ENCODE measurements around the gene CD164L2. TPM values are rescaled to one million over a fixed set of nuclear protein-coding genes. Genes with fewer than 3 reads are reported as not detected.

Gene CD164L2
- total and polyA plus RNA-seq, 2 donors (not counting 1 experiment from before 2014, with no cell fraction given): not detected

GRCh38 chr1:27403065-27403726 is 20.1 kb upstream of the CD164L2 start:
- H3K4me3 ChIP-seq (ENCODE audit: control extremely low read depth in 1 of 5, extremely low read depth in 1 of 5, insufficient read depth in 1 of 5, low read depth in 2 of 5, low read length in 4 of 5): peak overlapping the region in 3 of 5 experiments; percentile 15 to 45 (median 32)
- Mint-ChIP-seq H3K4me3 (peak overlapping the region; percentile 72), H3K9me3 (ENCODE audit: insufficient read depth) (no peaks in the 10 kb centered on the region), H3K4me1 (peaks cover 65% of the 10 kb centered on the region), H3K27me3 (no peaks in the 10 kb centered on the region), H3K27ac (peak overlapping the region; percentile 89)
- intact Hi-C loops (cut with micrococcal nuclease): loop anchor here (1.0 to 2.0 kb wide), 4 partner anchors 34 to 260 kb away; no protein-coding TSS in a partner anchor
- H3K27me3 ChIP-seq (replicated peaks in 1 of 4; ENCODE audit: control extremely low read depth in 1 of 4, control insufficient read depth in 3 of 4, insufficient read depth in 4 of 4, low read length in 3 of 4): no peaks in the 10 kb centered on the region
- H3K4me2 ChIP-seq (replicated peaks; ENCODE audit: low read depth, low read length, poor library complexity, severe bottlenecking): peak overlapping the region; percentile 78
- H3K9ac ChIP-seq (ENCODE audit: low read length): peak overlapping the region; percentile 44
- CTCF ChIA-PET: interaction anchor here (0.6 to 5.6 kb wide), 34 partner anchors 8 to 266 kb away, joined by 3 to 114 read pairs (median 5); partner anchors contain the start of genes AHDC1 and WASF2
- peak; percentile 78 for DNase-seq
- H3K36me3 ChIP-seq (replicated peaks in 1 of 2; ENCODE audit: control extremely low read depth in 1 of 2, control insufficient read depth in 1 of 2, extremely low read depth in 1 of 2, insufficient read depth in 2 of 2, low read length in 1 of 2): peaks cover 4 to 16% of the 10 kb centered on the region in 2 experiments
- TF ChIP-seq EZH2 (IDR thresholded peaks at IDR 0.05; ENCODE audit: borderline replicate concordance, insufficient read depth, low read depth, low read length, poor library complexity, severe bottlenecking) (no peak), CTCF (IDR thresholded peaks at IDR 0.05) (peak; percentile 70)
- WGBS (ENCODE audit: insufficient coverage): 4% methylated on average over 24 of the region's 24 CpGs
- ATAC-seq (ENCODE audit: low read depth): peak; percentile 86
- H4K20me1 ChIP-seq (ENCODE audit: control insufficient read depth, insufficient read depth, low read length, poor library complexity, severe bottlenecking): no peaks in the 10 kb centered on the region
- peak overlapping the region; percentile 64 for H2AFZ ChIP-seq (ENCODE audit: insufficient read depth, low read depth, low read length, poor library complexity, severe bottlenecking)
- peak overlapping the region; percentile 49 to 79 for H3K27ac ChIP-seq (ENCODE audit: low read length in 2 of 2)
- H3K9me3 ChIP-seq (ENCODE audit: control extremely low read depth in 1 of 3, control insufficient read depth in 2 of 3, insufficient read depth in 1 of 3, low read length in 2 of 3): no peaks in the 10 kb centered on the region
- POLR2A ChIA-PET: interaction anchor here (0.8 to 1.4 kb wide), 10 partner anchors 46 to 322 kb away, joined by 3 to 6 read pairs (median 3); partner anchors contain the start of genes AHDC1, FAM76A and WASF2
- H3K79me2 ChIP-seq (ENCODE audit: control insufficient read depth, insufficient read depth, low read length): no peaks in the 10 kb centered on the region
- peaks cover 47 to 67% of the 10 kb centered on the region in 2 donors for H3K4me1 ChIP-seq (ENCODE audit: control insufficient read depth in 2 of 2, insufficient read depth in 2 of 2, low read length in 2 of 2)

GRCh38 chr1:27402349-27402754 is 19.2 kb upstream of the CD164L2 start:
- intact Hi-C loops (cut with micrococcal nuclease): loop anchor here (2.0 kb wide), 2 partner anchors 34 to 124 kb away; no protein-coding TSS in a partner anchor

More at GRCh38 chr1:27402349-27402754, 19.2 kb upstream of the CD164L2 start:
- peaks cover 58% of the 10 kb centered on the region for H3K4me1 Mint-ChIP-seq
- peaks cover 41 to 59% of the 10 kb centered on the region in 2 donors for H3K4me1 ChIP-seq (ENCODE audit: control insufficient read depth in 2 of 2, insufficient read depth in 2 of 2, low read length in 2 of 2)
- TF ChIP-seq CTCF (IDR thresholded peaks at IDR 0.05): no peak
- no peak for TF ChIP-seq EZH2 (IDR thresholded peaks at IDR 0.05; ENCODE audit: borderline replicate concordance, insufficient read depth, low read depth, low read length, poor library complexity, severe bottlenecking)
- peak overlapping the region; percentile 72 for H3K4me3 Mint-ChIP-seq
- ChIA-PET CTCF (interaction anchor here (0.7 to 5.6 kb wide), 29 partner anchors 10 to 267 kb away, joined by 3 to 114 read pairs (median 5); partner anchors contain the start of genes AHDC1, SYTL1 and WASF2), POLR2A (interaction anchor here (0.6 to 1.2 kb wide), 6 partner anchors 45 to 257 kb away, joined by 3 to 5 read pairs (median 3); partner anchors contain the start of genes AHDC1 and WASF2)
- no peak overlapping the region for H3K4me3 ChIP-seq (ENCODE audit: control extremely low read depth in 1 of 5, extremely low read depth in 1 of 5, insufficient read depth in 1 of 5, low read depth in 2 of 5, low read length in 4 of 5)
- DNase-seq: peak; percentile 54
- no peaks in the 10 kb centered on the region for H3K79me2 ChIP-seq (ENCODE audit: control insufficient read depth, insufficient read depth, low read length)
- H3K27me3 Mint-ChIP-seq: no peaks in the 10 kb centered on the region
- peak overlapping the region; percentile 49 to 79 for H3K27ac ChIP-seq (ENCODE audit: low read length in 2 of 2)
- H2AFZ ChIP-seq (ENCODE audit: insufficient read depth, low read depth, low read length, poor library complexity, severe bottlenecking): peak overlapping the region; percentile 64
- peak overlapping the region; percentile 44 for H3K9ac ChIP-seq (ENCODE audit: low read length)
- no peaks in the 10 kb centered on the region for H3K27me3 ChIP-seq (replicated peaks in 1 of 4; ENCODE audit: control extremely low read depth in 1 of 4, control insufficient read depth in 3 of 4, insufficient read depth in 4 of 4, low read length in 3 of 4)
- H3K27ac Mint-ChIP-seq: peak overlapping the region; percentile 89
- ATAC-seq (ENCODE audit: low read depth): no peak
- no peaks in the 10 kb centered on the region for H3K9me3 ChIP-seq (ENCODE audit: control extremely low read depth in 1 of 3, control insufficient read depth in 2 of 3, insufficient read depth in 1 of 3, low read length in 2 of 3)
- no peaks in the 10 kb centered on the region for H3K9me3 Mint-ChIP-seq (ENCODE audit: insufficient read depth)
- H3K4me2 ChIP-seq (replicated peaks; ENCODE audit: low read depth, low read length, poor library complexity, severe bottlenecking): peak overlapping the region; percentile 78
- no peaks in the 10 kb centered on the region for H4K20me1 ChIP-seq (ENCODE audit: control insufficient read depth, insufficient read depth, low read length, poor library complexity, severe bottlenecking)
- peaks cover 2 to 8% of the 10 kb centered on the region in 2 experiments for H3K36me3 ChIP-seq (replicated peaks in 1 of 2; ENCODE audit: control extremely low read depth in 1 of 2, control insufficient read depth in 1 of 2, extremely low read depth in 1 of 2, insufficient read depth in 2 of 2, low read length in 1 of 2)
- 18% methylated on average over 7 of the region's 8 CpGs for WGBS (ENCODE audit: insufficient coverage)
